OCI-LY3 (cell line): Measurements from ENCODE around the gene ATP2B1.
A peak's percentile ranks its signal among the peaks of the same experiment; 100 is the strongest.

ENCODE experiments used
- H2AFZ ChIP-seq: fragments of 200-600, 300-600 bp; shearing (Covaris generic); 2 replicates; pipeline ENCODE4 v1.6.0; 2014; ENCODE audit warnings: antibody characterized with exemption, low read depth, low read length
- H3K27ac ChIP-seq: fragments of 200-600, 300-600 bp; sonication (generic); 2 replicates; pipeline ENCODE4 v1.5.1; 2014; ENCODE audit warnings: mild to moderate bottlenecking, low read length, moderate library complexity, mixed read lengths
- H3K27me3 ChIP-seq: fragments of 200-600, 300-600 bp; sonication (generic); 2 replicates; pipeline ENCODE4 v1.6.1; 2014; ENCODE audit warnings: low read depth, low read length, mixed read lengths
- H3K36me3 ChIP-seq: fragments of 200-600, 300-600 bp; sonication (generic); replicated peaks from 2 replicates; pipeline ENCODE3; 2014; ENCODE audit warnings: low read depth, low read length, mixed read lengths
- H3K4me1 ChIP-seq: fragments of 300-600, 200-600 bp; sonication (generic); 2 replicates; pipeline ENCODE4 v1.6.1; 2014; ENCODE audit warnings: low read length, mixed read lengths
- H3K4me2 ChIP-seq: fragments of 200-600, 300-600 bp; sonication (generic); 2 replicates; pipeline ENCODE4 v1.6.1; 2014; ENCODE audit warnings: low read length, mixed read lengths
- H3K4me3 ChIP-seq: fragments of 300-600, 200-600 bp; sonication (generic); 2 replicates; pipeline ENCODE4 v1.5.1; 2014; ENCODE audit warnings: antibody characterized with exemption, mild to moderate bottlenecking, low read length, moderate library complexity
- H3K79me2 ChIP-seq: fragments of 300-600, 200-600 bp; shearing (Covaris generic); 2 replicates; pipeline ENCODE4 v1.6.1; 2014; ENCODE audit warnings: mild to moderate bottlenecking, low read length, mixed read lengths
- H3K9ac ChIP-seq: fragments of 300-600, 200-600 bp; shearing (Covaris generic); 2 replicates; pipeline ENCODE4 v1.6.0; 2014; ENCODE audit warnings: mild to moderate bottlenecking, low read length, moderate library complexity
- H3K9me3 ChIP-seq: fragments of 200-600, 300-600 bp; shearing (Covaris generic); 2 replicates; pipeline ENCODE4 v1.6.1; 2014; ENCODE audit warnings: low read length, mixed read lengths; ENCODE audit not compliant: insufficient read depth
- H4K20me1 ChIP-seq: fragments of 200-600, 300-600 bp; sonication (generic); 2 replicates; pipeline ENCODE4 v1.6.1; 2016; ENCODE audit warnings: low read length, mixed read lengths; ENCODE audit not compliant: insufficient read depth
- CTCF ChIP-seq: fragments of 200-600, 300-600 bp; sonication (generic); IDR thresholded peaks from 2 replicates; pipeline ENCODE4 v1.5.1; 2014; ENCODE audit warnings: antibody characterized with exemption, low read length, low read depth
- EZH2phosphoT487 ChIP-seq: fragments of 200-600 bp; shearing (Covaris generic); IDR thresholded peaks from 2 replicates; pipeline ENCODE4 v1.6.1; 2018; ENCODE audit warnings: antibody characterized with exemption, mixed run types, low read depth

The ATP2B1 gene

DNA sequence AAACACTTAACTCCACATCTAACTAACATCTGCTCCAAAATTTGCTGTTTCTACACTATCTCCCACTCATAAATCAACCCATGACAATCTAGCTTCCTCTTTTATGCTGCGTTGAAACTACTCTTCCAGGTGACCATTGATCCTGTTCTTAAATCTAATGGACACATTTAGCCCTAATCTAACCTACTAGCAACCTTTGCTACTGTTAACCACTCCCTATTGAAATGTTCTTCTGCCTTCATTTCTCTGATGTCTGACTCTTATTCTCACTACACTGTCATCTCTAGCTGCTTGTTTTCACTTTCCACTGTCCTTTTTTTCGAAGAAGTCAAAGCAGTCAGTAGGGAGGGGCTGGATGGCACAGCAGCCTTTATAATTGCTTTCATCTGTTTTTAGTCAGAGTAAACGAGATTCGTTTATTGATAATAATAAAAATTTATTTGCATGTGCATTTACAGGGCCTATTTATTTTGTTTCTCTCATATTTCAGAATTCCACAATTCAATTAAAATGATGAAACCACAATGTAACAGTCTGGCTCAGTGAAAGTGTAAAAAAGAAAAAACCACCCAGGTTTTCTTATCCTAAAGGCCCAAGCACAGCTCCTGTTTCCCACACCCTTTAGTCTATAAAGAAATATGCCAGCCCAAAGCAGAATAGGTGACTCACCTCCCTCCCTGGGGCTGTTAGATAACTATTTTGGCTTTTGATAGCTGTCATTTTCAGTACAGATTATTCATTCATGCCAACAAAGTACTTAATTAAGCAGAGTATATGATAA is 44.9 kb downstream of the ATP2B1 start:
- peak overlapping the region; percentile 65 for H3K4me2 ChIP-seq
- H3K79me2 ChIP-seq = peaks cover 93% of the 10 kb centered on the region
- no peaks in the 10 kb centered on the region for H3K27me3 ChIP-seq
- H3K4me3 ChIP-seq = peak overlapping the region; percentile 50
- H3K4me1 ChIP-seq = peaks cover 31% of the 10 kb centered on the region
- H3K36me3 ChIP-seq = peaks cover 4% of the 10 kb centered on the region
- H3K9ac ChIP-seq = no peak overlapping the region
- peaks cover 52% of the 10 kb centered on the region for H4K20me1 ChIP-seq
- H3K27ac ChIP-seq = peak overlapping the region; percentile 18
- TF ChIP-seq EZH2phosphoT487 = no peak
- TF ChIP-seq CTCF = no peak
- no peak overlapping the region for H2AFZ ChIP-seq
- no peaks in the 10 kb centered on the region for H3K9me3 ChIP-seq

- no peak overlapping the region for H3K4me3 ChIP-seq
- peaks cover 34% of the 10 kb centered on the region for H3K4me1 ChIP-seq
- H3K79me2 ChIP-seq = peaks cover 93% of the 10 kb centered on the region
- H2AFZ ChIP-seq = no peak overlapping the region
- no peaks in the 10 kb centered on the region for H3K27me3 ChIP-seq
- no peaks in the 10 kb centered on the region for H3K9me3 ChIP-seq
- peaks cover 4% of the 10 kb centered on the region for H3K36me3 ChIP-seq
- H3K4me2 ChIP-seq = peak overlapping the region; percentile 65
- no peak overlapping the region for H3K27ac ChIP-seq
- no peak for TF ChIP-seq CTCF
- no peak for TF ChIP-seq EZH2phosphoT487
- H3K9ac ChIP-seq = no peak overlapping the region
- peaks cover 47% of the 10 kb centered on the region for H4K20me1 ChIP-seq
Observed at GRCh38 chr12:89662623-89663022, 46.0 kb downstream of the ATP2B1 start.

- H3K27me3 ChIP-seq = no peaks in the 10 kb centered on the region
- peaks cover 93% of the 10 kb centered on the region for H3K79me2 ChIP-seq
- TF ChIP-seq EZH2phosphoT487 (no peak), CTCF (no peak)
- peak overlapping the region; percentile 65 for H3K4me2 ChIP-seq
- H3K27ac ChIP-seq = no peak overlapping the region
- H3K36me3 ChIP-seq = peaks cover 4% of the 10 kb centered on the region
- no peak overlapping the region for H2AFZ ChIP-seq
- H4K20me1 ChIP-seq = peaks cover 50% of the 10 kb centered on the region
- H3K4me1 ChIP-seq = peaks cover 42% of the 10 kb centered on the region
- no peaks in the 10 kb centered on the region for H3K9me3 ChIP-seq
- no peak overlapping the region for H3K4me3 ChIP-seq
- H3K9ac ChIP-seq = no peak overlapping the region
Observed at GRCh38 chr12:89661706-89662330, 46.8 kb downstream of the ATP2B1 start.

- Histone ChIP-seq H3K9ac (no peak overlapping the region), H3K79me2 (peaks cover 86% of the 10 kb centered on the region), H2AFZ (no peak overlapping the region), H3K4me3 (no peak overlapping the region), H3K27me3 (no peaks in the 10 kb centered on the region), H3K9me3 (no peaks in the 10 kb centered on the region), H3K36me3 (peaks cover 21% of the 10 kb centered on the region), H3K4me2 (peak overlapping the region; percentile 50), H4K20me1 (peaks cover 41% of the 10 kb centered on the region), H3K27ac (no peak overlapping the region), H3K4me1 (peaks cover 26% of the 10 kb centered on the region)
- TF ChIP-seq EZH2phosphoT487 (no peak), CTCF (no peak)
Observed at GRCh38 chr12:89657739-89658138, 50.9 kb downstream of the ATP2B1 start.
